ENCODE data around the gene CPT1B. TPM values are rescaled to one million over a fixed set of nuclear protein-coding genes. Genes with fewer than 3 reads are reported as not detected.

CPT1B gene
- total and polyA plus RNA-seq, 2 experiments from 2014 or later: 5.6 to 14.4 TPM

DNA sequence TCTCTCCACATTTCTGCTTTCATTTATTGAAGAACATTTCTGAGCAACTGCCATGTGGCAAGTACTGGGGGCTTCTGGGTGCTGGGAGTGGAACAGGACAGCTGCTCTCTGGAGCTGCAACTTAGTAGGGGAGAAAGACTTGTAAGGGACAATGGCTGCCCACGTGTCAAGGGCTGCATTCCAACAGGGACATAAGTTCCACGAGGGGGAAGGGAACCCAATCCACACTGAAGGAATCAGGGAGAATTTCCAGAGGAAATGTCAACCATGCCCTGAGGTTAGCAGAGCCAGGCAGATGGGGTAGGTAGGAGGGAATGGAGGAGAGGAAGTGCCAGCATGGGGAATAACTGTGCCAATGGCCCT is 24.1 kb upstream of the CPT1B start:
- no peaks in the 10 kb centered on the region for H4K20me1 ChIP-seq (replicated peaks; ENCODE audit: insufficient read depth)
- H3K36me3 Mint-ChIP-seq (ENCODE audit: low read depth): peaks cover 3% of the 10 kb centered on the region; the same call in 1 of the 3 replicates
- TF ChIP-seq, protein P1, sequence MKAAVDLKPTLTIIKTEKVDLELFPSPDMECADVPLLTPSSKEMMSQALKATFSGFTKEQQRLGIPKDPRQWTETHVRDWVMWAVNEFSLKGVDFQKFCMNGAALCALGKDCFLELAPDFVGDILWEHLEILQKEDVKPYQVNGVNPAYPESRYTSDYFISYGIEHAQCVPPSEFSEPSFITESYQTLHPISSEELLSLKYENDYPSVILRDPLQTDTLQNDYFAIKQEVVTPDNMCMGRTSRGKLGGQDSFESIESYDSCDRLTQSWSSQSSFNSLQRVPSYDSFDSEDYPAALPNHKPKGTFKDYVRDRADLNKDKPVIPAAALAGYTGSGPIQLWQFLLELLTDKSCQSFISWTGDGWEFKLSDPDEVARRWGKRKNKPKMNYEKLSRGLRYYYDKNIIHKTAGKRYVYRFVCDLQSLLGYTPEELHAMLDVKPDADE (IDR thresholded peaks at IDR 0.05): no peak
- TF ChIP-seq EZH2 (IDR thresholded peaks at IDR 0.05; ENCODE audit: low read depth, unreplicated experiment): peak; percentile 40
- no peaks in the 10 kb centered on the region for H3F3A ChIP-seq (replicated peaks; ENCODE audit: low read depth)
- peaks cover 16% of the 10 kb centered on the region for H3K4me1 Mint-ChIP-seq
- peaks cover 89% of the 10 kb centered on the region for H3K27me3 ChIP-seq (ENCODE audit: insufficient read depth)
- H3K27ac ChIP-seq (ENCODE audit: low read depth): no peak overlapping the region
- peaks cover 67% of the 10 kb centered on the region for H3K27me3 Mint-ChIP-seq (ENCODE audit: insufficient read depth, low read depth, poor library complexity)
- H2AFZ ChIP-seq: no peak overlapping the region
- H3K36me3 ChIP-seq (ENCODE audit: insufficient read depth): no peaks in the 10 kb centered on the region
- no peaks in the 10 kb centered on the region; the same call in 1 of the 2 replicates for H3K4me1 ChIP-seq (ENCODE audit: insufficient read depth)
- ATAC-seq (no peak), DNase-seq (ENCODE audit: low spot score) (no peak)
- H3K79me2 ChIP-seq (replicated peaks; ENCODE audit: insufficient read depth): no peaks in the 10 kb centered on the region
- H3K9me2 ChIP-seq (ENCODE audit: insufficient read depth): no peaks in the 10 kb centered on the region
- no peak overlapping the region for H3K4me2 ChIP-seq
- 0 out of 3 replicates have a peak, but pooled peaks cover 3% of the 10 kb centered on the region for H3K9me3 Mint-ChIP-seq
- no peak overlapping the region for H3K27ac Mint-ChIP-seq
- H3K4me3 ChIP-seq: no peak overlapping the region
- H3K4me3 Mint-ChIP-seq: peak overlapping the region; percentile 63

- DNase-seq (ENCODE audit: low spot score) (no peak), ATAC-seq (no peak)
- no peaks in the 10 kb centered on the region; the same call in 1 of the 2 replicates for H3K4me1 ChIP-seq (ENCODE audit: insufficient read depth)
- H3K9me2 ChIP-seq (ENCODE audit: insufficient read depth): no peaks in the 10 kb centered on the region
- no peak overlapping the region for H3K27ac ChIP-seq (ENCODE audit: low read depth)
- 0 out of 3 replicates have a peak, but pooled peaks cover 3% of the 10 kb centered on the region for H3K9me3 Mint-ChIP-seq
- peaks cover 3% of the 10 kb centered on the region; the same call in 1 of the 3 replicates for H3K36me3 Mint-ChIP-seq (ENCODE audit: low read depth)
- H3F3A ChIP-seq (replicated peaks; ENCODE audit: low read depth): no peaks in the 10 kb centered on the region
- H3K36me3 ChIP-seq (ENCODE audit: insufficient read depth): no peaks in the 10 kb centered on the region
- H3K4me2 ChIP-seq: no peak overlapping the region
- H3K4me3 Mint-ChIP-seq: peak overlapping the region; percentile 63
- no peak for TF ChIP-seq REST (IDR thresholded peaks at IDR 0.05; ENCODE audit: unreplicated experiment)
- no peak for TF ChIP-seq ZNF331 (CRISPR knock-in tag; IDR thresholded peaks at IDR 0.05; ENCODE audit: low read depth)
- no peak for TF ChIP-seq CREB1 (CRISPR knock-in tag; IDR thresholded peaks at IDR 0.05; ENCODE audit: low read depth)
- peak; percentile 35 for TF ChIP-seq EZH2 (IDR thresholded peaks at IDR 0.05; ENCODE audit: low read depth, unreplicated experiment)
- H3K4me3 ChIP-seq: no peak overlapping the region
- peaks cover 68% of the 10 kb centered on the region for H3K27me3 Mint-ChIP-seq (ENCODE audit: insufficient read depth, low read depth, poor library complexity)
- H4K20me1 ChIP-seq (replicated peaks; ENCODE audit: insufficient read depth): no peaks in the 10 kb centered on the region; the same call in 1 of the 2 replicates
- H3K27ac Mint-ChIP-seq: no peak overlapping the region
- peaks cover 16% of the 10 kb centered on the region for H3K4me1 Mint-ChIP-seq
- H2AFZ ChIP-seq: no peak overlapping the region
- no peaks in the 10 kb centered on the region for H3K79me2 ChIP-seq (replicated peaks; ENCODE audit: insufficient read depth)
- peaks cover 90% of the 10 kb centered on the region for H3K27me3 ChIP-seq (ENCODE audit: insufficient read depth)
These were observed 23.6 kb upstream of the CPT1B start for GRCh38 chr22:50601669-50602337.

All from GM23338 (cell line).